HPDE6-E6E7 (cell line): Measurements from ENCODE around the gene SEC61B.

ENCODE experiments used
- DNase-seq: peaks from one replicate; pipeline ENCODE4 v3.0.0; 2011; ENCODE audit warnings: missing footprints; ENCODE audit errors: extremely low spot score

The SEC61B gene

GRCh38 chr9:99274016-99274415 lies 51.9 kb downstream of the SEC61B start:
- DNase-seq: no peak

- no peak for DNase-seq
Measured at GRCh38 chr9:99274495-99274894, 52.4 kb downstream of the SEC61B start.
